ENCODE measurements around the gene HMGN4. TPM values are rescaled to one million over a fixed set of nuclear protein-coding genes. Genes with fewer than 3 reads are reported as not detected.
"Not testable (repeated sequence)": the region's sequence is repeated elsewhere in the genome, so short reads cannot be mapped to it uniquely, and the experiment has no call there.

HMGN4 gene
- 51.4 TPM for polyA plus RNA-seq (ENCODE audit: insufficient read length)

DNA sequence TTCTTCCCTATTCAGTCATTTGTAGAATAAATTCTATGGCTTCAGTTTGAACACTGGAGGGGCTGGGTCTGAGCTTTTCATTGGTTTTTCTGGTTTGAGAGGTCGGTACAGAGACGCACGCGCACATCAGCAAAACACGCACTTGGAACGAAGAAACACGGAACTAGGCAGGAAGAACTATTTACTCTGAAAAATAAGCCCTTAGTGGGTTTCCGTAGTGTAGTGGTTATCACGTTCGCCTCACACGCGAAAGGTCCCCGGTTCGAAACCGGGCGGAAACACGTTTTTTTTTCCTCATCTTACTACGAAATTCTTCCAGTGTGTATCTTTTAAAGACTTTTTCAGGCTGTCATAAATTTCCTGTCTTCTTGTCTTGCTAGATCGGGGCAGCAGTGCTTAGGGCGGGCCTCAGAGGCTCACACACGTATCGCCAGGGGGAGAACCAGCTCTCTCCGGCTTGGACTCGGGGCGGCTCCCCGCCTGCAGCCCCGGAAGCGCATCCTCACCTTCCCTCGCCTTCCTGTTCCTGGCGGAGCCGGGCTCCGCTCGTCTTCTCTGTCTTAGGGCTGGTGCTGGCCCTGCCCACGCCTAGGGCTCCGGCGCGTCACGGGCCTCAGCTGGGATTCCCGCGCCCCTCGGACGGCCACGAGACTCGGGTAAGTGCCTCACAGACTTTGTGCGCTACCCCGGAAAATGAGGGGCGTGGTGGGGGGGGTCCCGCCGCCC lies at the start of gene HMGN4:
Gene HMGN4, plus strand, starts transcription at position 521 of the 726 bp plus-strand sequence. CDS start 6,841 bp downstream, outside the sequence.
- peak; percentile 96 for DNase-seq (ENCODE audit: low read depth)

DNA sequence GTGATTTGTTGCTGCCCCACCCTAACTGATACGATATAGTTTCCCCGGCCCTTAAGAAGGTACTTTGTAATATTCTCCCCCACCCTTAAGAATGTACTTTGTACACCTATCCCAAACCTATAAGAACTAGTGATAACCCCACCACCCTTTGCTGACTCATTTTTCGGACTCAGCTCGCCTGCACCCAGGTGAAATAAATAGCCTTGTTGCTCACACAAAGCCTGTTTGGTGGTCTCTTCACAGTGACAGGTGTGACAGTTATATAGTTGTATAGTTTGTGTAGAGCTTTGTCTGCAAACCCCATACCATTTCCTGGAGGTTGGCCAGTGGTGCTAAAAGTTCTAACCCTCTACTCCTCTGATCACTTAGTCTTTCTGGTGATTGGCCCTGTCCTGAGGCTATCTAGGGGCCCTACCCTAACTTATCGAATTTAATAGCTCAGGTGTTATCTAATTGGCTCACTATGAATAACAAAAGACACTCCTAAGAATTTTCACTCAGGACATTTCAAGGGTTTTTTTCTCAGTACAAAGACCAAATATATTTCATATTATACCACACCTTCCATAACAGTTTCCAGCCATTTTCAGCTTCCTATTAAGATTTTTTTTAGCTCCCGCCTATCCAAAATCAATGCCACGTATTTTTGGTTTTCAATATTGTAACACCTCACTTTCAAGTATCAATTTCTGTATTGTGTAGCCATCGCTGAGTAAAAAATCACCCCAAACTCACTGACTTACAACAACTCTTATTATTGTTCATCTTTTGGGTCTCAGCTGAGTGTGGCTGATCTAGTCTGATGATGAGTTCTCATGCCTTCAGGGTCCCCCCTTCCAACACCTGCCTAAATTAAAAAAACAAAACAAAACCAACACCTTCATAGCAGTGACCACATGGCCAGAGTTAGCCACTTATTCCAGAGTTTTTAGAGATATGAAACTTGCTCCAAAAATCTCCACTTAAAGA lies 47.9 kb upstream of the HMGN4 start:
- no peak for DNase-seq (ENCODE audit: low read depth)

DNA sequence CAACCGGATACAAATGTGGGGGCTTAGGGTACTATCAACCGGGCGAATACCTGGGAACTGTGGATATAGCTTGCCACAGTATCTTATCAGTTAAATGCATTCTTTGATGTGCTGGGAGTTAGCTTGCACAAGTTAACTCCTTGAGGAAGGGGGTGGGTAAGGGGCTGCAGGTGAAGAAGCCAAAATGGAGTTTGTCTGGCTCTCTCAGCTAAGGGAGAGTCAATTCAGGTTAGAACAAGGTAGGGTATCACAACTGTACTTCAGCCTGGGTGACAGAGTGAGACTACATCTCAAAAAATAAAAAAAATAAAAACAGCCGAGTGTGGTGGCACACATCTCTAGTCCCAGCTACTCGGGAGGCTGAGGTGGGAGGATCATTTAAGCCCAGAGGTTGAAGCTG lies 46.6 kb upstream of the HMGN4 start:
- no peak for DNase-seq (ENCODE audit: low read depth)

DNA sequence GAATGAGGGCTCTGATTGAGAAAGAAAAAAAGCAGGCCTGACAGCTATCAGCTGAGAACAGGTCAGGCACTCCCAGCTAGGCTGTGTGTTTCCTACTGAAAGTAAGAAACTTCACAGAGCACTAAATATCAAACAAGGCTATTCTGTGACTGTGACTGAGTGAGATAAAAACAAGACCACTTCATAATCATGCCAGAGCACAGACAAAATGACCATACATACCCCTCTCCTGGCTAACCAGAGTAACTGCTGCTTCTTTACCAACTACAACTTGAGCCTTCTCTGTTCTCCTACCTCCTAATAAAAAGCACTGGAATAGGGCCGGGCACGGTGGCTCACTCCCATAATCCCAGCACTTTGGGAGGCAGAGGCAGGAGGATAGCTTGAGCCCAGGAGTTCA lies 44.9 kb upstream of the HMGN4 start:
- DNase-seq (ENCODE audit: low read depth), result no peak

DNA sequence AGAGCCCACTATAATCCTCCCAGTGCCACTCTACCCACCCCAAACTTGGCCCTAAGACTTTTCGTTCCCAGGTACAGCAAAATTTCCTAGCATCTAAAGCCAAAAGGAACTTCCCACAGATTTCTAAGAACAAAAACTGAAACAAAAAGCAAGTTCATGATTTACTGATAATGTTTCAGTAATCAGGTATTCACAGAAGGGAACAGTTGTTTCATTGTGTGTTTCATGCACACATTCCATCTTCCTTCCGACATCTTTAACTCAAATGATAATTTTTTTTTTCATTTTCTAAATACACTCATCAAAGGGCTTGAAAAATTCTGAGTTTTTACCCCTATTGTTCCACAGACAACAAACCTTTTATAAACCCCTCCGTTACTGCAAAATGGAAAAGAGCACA lies 44.0 kb upstream of the HMGN4 start:
- no peak for DNase-seq (ENCODE audit: low read depth)

DNA sequence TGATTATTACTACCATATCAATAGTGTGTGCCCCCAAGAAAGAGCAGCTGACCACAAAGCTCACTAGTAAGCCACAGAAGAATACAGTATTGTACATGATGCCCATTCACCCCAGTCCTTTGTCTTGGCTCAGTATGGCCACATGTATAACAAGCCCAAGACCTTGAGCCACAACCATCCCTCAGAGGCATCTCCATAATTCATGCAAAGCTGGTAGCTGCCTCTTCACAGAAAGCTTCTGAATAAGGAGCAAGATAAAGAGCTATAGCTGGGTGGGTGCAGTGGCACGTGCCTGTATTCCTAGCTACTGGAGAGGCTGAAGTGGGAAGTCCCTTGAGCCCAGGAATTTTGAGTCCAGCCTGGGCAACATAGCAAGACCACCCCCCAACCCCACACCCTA lies 42.9 kb upstream of the HMGN4 start:
- DNase-seq (ENCODE audit: low read depth), result no peak

DNA sequence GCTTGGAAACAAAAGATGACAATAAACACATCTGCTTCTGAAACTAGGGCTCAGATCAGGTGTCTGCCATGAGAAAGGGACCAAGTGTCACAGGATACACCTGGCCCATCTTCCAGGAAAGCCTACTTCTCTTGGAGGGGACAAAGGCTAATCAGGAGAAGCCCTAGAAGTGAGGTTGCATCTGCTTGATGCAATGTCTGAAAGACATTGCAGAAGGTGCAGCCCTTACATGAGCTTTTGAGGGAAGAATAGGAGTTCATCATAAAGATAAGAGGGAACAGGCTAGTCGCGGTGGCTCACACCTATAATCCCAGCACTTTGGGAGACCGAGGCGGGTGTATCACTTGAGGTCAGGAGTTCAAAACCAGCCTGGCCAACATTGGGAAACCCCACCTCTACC lies 40.6 kb upstream of the HMGN4 start:
- no peak for DNase-seq (ENCODE audit: low read depth)

DNA sequence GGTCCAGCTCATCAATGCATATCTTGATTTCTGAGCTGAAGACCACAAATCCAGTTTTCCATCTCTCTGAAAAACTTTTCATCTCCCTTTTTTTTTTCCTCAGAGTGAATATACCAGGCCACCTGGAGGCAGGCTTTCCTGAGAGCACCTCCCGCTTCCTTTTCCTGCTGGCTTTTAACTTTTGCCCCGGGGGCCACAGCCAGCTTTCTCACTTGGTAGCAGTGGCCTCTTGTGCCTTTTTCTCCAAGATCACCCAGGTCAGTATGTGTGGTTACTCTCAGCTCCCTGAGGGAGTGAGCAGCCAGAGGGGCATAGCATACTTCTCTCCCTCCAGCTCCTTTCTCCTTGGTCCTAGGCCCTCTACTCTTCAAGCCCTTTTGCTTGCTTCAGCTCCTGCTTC lies 38.1 kb upstream of the HMGN4 start, which contains the start of gene BTN1A1:
Gene BTN1A1, plus strand, starts transcription at position 202 of the 400 bp plus-strand sequence. CDS start 984 bp downstream, outside the sequence.
- no peak for DNase-seq (ENCODE audit: low read depth)

DNA sequence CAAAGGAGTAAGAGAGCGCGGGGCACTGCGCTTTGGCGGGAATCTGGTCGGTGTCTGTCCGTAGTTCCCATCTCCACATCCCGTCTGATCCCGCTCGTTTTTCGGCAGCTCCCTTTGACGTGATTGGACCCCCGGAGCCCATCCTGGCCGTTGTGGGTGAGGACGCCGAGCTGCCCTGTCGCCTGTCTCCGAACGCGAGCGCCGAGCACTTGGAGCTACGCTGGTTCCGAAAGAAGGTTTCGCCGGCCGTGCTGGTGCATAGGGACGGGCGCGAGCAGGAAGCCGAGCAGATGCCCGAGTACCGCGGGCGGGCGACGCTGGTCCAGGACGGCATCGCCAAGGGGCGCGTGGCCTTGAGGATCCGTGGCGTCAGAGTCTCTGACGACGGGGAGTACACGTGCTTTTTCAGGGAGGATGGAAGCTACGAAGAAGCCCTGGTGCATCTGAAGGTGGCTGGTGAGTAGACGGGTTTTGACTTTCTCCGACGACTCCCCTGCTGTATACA lies 36.6 kb upstream of the HMGN4 start:
- no peak for DNase-seq (ENCODE audit: low read depth)

DNA sequence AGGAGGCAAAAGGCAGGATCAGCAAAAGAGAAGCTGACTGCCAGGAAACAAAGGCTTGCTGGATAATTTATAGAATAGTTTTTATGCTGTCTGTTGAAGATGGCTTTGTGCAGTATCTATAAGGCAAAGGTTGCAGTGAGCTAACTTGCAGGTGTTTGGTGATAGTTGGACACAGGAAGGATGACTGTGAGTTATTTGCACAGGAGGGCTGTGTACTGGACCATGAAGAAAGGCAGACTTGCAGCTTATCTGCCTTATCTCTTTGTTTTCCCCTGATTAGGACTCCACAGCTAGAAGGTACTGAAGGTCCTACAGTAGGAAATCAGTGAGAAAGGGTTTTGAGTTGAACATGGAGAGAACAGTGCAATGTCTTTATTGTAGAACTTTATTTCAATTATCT lies 36.0 kb upstream of the HMGN4 start:
- no peak for DNase-seq (ENCODE audit: low read depth)

DNA sequence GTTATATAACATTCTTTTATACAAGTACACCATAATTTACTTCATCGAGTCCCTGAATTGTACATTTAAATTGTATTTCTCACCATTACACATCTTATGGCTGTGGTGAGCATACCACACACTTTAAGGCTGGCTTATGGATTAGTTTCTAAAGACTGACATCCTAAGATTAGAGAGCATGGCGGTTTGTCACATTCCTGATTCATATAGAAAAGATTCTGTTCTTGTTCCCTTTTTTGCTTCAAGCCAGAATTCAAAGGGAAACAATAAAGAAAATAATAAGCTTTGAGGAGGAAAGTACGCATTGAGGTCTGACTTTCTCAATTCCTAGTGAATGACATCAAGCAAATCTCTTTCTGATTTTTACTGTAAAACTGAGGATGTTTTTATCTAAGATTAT lies 35.5 kb upstream of the HMGN4 start:
- DNase-seq (ENCODE audit: low read depth), result no peak

DNA sequence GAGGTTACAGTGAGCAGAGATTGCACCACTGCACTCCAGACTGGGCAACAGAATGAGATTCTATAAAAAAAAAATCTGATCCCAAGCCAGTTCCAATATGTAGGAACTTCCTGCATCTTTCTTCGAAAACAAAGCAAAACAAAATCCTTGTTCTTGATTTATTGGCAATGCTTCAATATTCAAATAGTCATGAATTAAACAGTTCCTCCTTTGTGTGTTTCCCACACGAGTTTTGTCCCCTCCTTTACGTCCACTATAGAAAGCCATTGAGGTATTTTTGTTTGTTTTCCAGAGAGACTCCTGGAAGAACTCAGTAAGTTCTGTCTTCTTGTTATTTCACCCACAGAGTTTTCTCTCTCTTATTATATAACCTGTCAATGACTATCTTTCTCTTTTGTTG lies 30.5 kb upstream of the HMGN4 start:
- no peak for DNase-seq (ENCODE audit: low read depth)

DNA sequence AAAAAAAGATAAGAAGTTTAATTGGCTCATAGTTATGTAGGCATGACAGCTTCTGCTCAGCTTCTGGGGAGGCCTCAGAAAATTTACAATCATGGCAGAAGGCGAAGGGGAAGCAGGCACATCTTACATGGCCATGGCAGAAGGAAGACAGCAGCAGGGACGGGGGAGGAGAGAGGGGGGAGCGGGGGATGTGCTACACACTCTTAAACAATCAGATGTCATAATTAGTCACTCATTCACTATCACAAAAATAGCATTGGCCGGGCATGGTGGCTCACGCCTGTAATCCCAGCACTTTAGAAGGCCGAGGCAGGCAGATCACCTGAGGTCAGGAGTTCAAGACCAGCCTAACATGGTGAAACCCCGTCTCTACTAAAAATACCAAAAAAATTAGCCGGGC lies 27.1 kb upstream of the HMGN4 start:
- DNase-seq (ENCODE audit: low read depth), result not testable (repeated sequence)

DNA sequence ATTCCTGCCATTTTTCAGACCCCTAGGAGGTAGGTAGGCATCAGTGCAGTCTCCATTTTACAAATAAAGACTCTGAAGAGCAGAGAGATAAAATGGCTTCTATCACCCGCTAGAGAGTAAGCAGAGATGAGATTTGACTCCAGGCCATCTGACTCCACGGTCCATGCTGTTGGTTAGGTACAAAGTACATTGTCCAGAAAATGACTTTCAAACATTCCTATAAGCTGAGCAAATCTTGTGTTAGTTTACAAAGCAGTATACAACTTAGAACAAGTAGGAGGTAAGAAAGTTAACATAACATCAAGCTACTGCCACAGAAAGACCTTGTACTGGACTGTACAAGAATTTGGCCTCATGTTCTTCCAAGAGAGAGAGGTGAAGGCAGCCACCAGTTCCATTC lies 23.2 kb upstream of the HMGN4 start:
- no peak for DNase-seq (ENCODE audit: low read depth)

DNA sequence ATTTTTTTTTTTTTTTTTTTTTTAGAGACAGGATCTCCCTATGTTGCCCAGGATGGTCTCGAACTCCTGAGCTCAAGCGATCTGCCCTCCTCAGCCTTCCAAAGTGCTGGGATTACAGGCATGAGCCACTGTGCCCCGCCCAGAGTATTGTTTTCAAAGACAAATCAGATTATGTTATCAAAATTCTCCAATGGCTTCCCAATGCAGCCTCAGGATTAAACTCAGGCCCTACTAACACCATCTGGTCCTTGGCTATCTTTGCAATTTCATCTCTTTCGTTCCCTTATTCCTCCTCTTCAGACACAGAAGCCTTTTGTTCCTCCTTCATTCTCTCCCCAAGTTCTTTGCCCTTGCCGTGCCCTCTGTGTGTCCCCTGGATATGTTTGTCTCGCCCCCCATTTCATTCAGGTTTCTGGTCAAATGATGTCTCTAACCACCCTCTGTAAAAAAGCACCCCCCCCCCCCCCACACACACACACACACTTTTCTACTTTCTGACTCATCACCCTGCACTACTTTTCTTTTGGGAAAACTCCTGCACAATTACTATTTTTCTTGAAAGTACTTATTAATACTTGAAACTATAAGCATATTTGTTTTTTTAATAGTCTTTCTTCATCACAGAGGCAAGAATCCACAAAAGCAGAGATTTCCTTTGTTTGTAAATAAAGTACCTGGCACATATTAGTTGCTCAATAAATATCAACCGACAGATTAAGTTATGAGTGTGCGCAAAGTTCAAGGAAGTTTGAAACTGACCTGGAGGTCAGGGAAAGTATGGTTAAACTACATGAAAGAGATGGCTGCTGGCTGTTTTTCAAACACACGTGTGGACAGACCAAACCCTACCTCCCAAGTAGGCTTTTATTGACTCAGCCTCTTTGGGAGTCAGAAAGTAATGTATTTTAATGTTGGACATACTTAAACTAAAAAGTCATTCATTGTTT lies 21.4 kb upstream of the HMGN4 start:
- no peak for DNase-seq (ENCODE audit: low read depth)

DNA sequence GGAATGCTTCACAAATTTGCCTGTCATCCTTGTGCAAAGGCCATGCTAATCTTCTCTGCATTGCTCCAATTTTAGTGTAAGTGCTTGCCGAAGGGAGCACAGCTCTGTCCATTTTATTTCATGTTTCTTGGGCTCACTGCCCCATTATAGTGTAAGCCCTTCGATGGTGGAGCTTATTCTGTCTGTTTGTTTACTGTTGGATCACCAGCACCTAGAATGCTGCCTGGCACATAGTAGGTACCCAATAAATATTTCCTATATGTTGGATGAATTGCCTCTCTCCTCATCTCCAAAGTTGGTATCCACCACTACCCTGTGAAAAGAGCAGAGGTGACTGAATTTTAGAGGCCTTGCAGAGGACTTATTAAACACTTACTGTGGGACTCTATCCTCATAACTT lies 18.8 kb upstream of the HMGN4 start:
- DNase-seq (ENCODE audit: low read depth), result no peak

DNA sequence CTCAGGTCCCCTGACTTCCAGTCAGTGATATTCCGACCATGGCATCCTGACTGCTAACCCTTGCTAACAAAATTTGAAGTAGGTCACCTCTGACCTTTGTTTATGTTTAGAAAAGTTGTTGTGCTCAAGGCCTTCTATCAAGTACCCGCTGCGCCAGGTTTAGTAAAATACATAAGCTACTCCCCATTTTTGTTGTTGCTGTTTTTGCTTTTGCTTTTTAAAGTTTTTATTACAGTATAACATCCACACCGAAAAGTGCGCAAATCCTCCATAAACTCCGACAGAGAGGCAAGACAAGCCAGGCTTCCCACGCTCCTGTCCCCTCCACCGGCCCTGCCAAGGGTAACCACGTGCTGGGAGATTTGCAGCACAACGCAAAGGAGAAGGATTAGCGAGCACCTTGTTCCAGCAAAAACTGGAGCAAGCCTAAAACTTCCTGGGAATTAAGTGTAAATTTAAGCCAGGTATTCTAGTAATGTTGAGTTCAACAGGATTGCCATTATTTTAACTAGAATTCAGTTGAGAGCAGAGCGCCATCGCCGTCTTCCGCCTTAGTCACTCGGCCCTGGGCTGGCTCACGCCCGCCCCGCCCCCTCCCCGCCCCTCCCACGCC lies 17.8 kb upstream of the HMGN4 start:
- no peak for DNase-seq (ENCODE audit: low read depth)

DNA sequence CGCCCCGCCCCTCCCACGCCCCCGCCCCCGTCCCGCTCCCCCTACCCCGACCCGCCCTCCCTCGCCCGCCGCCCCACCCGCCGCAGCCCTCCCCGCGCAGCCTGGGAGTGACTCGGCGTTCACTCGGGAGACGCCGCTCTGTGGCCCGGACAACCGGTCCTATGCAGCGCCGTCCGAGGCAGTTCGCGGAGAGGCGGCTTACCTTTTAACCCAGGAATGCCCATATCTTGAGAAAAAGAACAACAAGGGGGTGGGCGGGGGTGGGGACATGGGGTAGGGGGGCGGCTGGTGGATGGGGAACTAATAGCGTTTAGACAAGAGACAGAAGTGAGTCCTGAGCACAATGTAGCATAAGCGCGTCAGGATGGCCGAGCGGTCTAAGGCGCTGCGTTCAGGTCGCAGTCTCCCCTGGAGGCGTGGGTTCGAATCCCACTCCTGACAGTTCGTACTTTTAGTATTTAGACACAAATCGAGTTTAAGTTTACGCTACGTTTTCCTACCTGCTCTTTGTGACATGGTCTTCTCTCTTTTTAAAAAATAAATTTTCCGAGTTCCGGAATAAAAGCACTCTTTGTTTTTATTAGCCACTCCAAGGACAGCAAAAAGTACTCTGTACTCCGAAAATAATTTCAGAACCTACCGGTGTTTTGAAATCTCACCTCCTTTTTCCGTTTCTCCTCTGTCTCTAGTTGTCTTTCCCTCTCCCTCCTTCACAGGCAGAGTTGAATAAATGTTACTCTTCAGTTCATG lies 17.1 kb upstream of the HMGN4 start:
- peak; percentile 94 for DNase-seq (ENCODE audit: low read depth)

DNA sequence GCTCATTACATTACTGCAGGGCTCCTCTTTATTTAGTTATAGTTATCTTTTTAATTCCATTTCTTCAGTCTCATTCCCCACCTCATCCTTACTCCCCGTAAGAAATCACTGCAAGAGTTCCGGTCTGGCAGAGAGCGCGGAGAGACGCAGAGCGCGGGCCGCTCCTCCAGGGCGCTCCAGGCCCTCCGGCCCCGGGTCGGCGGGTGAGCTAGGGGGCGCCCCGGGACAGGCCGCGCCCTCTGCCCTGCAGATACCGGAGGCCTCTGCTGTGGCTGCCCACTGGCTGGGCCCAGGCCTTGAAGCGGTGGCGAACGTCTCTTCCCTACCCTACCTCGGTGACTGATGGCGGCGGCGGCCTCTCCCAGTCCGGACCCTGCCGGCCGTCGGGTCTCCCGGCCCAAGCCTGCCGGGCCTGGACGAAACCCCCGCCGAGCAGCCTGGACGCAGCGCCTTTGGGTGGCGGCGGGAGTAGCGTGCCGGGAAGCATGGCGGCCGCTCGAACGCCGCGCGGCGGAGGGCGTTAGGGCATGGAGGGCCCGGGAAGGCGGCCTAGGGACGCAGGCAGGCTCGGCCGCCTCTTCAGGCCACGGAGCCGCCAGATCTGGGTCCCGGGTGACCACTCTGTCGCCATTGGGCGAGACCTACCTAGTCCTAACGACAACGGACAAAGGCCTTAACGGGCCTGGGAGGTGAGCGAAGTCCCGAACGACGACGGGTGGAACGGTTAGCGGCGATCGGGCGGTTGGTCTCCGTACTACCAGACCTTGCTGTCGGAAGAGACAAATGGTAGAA lies 16.4 kb upstream of the HMGN4 start:
- no peak for DNase-seq (ENCODE audit: low read depth)
